ENCODE data around the gene ZNF469. TPM values are rescaled to one million over a fixed set of nuclear protein-coding genes. Genes with fewer than 3 reads are reported as not detected.

Gene ZNF469
- total and polyA plus RNA-seq, 4 donors: 0.38 to 5.2 (median 1.2) TPM

DNA sequence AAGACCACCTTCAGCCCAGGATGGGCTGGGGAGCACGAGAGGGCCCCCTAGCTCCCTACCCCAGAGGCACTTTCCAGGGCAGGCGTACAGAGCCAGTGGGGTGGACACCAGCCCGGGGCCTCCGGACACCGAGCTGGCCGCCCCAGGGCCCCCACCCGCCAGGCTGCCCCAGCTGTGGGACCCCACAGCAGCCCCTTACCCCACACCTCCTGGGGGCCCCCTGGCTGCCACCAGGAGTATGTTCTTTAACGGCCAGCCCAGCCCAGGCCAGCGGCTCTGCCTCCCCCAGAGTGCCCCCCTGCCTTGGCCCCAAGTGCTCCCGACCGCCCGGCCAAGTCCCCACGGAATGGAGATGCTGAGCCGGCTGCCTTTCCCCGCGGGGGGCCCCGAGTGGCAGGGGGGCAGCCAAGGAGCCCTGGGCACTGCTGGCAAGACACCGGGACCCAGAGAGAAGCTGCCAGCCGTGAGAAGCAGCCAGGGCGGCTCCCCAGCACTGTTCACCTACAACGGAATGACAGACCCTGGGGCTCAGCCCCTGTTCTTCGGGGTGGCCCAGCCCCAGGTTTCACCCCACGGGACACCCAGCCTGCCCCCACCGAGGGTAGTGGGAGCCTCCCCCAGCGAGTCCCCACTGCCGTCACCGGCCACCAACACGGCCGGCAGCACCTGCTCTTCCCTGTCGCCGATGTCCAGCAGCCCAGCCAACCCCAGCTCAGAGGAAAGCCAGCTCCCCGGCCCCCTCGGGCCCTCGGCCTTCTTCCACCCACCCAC, 46.0 kb downstream of the ZNF469 start:
- Histone ChIP-seq H3K27me3 (ENCODE audit: control insufficient read depth in 1 of 2, insufficient read depth in 2 of 2, low read length in 1 of 2) (no peaks in the 10 kb centered on the region), H3K4me3 (ENCODE audit: low read length in 2 of 2) (no peak overlapping the region), H3K9me3 (ENCODE audit: control insufficient read depth, low read length) (no peaks in the 10 kb centered on the region), H3K4me1 (ENCODE audit: control insufficient read depth in 1 of 2, insufficient read depth in 2 of 2, low read length in 2 of 2) (no peaks in the 10 kb centered on the region), H3K36me3 (ENCODE audit: control insufficient read depth in 1 of 2, insufficient read depth in 2 of 2, low read length in 1 of 2) (no peaks in the 10 kb centered on the region), H3K27ac (ENCODE audit: low read depth in 1 of 2, low read length in 2 of 2) (no peak overlapping the region)
- DNase-seq (no peak), ATAC-seq (ENCODE audit: low FRiP score) (no peak)
- WGBS, 2 donors: 67 to 74% methylated on average over 28 to 34 of the region's 34 CpGs
- intact Hi-C loops (cut with DNase I): no loop called here

DNA sequence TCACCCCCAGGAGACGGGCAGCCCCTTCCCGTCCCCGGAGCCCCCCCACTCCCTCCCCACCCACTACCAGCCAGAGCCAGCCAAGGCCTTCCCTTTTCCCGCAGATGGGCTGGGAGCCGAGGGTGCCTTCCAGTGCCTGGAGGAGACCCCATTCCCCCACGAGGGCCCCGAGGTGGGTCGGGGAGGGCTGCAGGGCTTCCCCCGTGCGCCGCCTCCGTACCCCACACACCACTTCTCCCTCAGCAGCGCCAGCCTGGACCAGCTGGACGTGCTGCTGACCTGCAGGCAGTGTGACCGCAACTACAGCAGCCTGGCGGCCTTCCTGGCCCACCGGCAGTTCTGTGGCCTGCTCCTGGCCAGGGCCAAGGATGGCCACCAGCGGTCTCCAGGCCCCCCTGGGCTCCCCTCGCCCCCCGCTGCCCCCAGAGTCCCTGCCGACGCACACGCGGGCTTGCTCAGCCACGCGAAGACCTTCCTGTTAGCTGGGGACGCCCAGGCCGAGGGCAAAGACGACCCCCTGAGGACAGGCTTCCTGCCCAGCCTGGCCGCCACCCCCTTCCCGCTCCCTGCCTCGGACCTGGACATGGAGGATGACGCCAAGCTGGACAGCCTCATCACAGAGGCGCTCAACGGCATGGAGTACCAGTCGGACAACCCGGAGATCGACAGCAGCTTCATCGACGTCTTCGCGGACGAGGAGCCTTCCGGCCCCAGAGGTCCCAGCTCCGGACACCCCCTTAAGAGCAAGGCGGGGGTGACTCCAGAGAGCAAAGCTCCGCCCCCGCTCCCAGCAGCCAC, 46.8 kb downstream of the ZNF469 start:
- WGBS, 2 donors: 80 to 84% methylated on average over 45 to 48 of the region's 48 CpGs
- no peaks in the 10 kb centered on the region for H3K36me3 ChIP-seq (ENCODE audit: control insufficient read depth in 1 of 2, insufficient read depth in 2 of 2, low read length in 1 of 2)
- DNase-seq (no peak), ATAC-seq (ENCODE audit: low FRiP score) (no peak)
- no peaks in the 10 kb centered on the region for H3K9me3 ChIP-seq (ENCODE audit: control insufficient read depth, low read length)
- H3K27ac ChIP-seq (ENCODE audit: low read depth in 1 of 2, low read length in 2 of 2): no peak overlapping the region
- intact Hi-C loops (cut with DNase I): loop anchor here in 1 of 2 donors (10.0 kb wide), 1 partner anchor 445 kb away; no protein-coding TSS in a partner anchor
- H3K27me3 ChIP-seq (ENCODE audit: control insufficient read depth in 1 of 2, insufficient read depth in 2 of 2, low read length in 1 of 2): no peaks in the 10 kb centered on the region
- no peak overlapping the region for H3K4me3 ChIP-seq (ENCODE audit: low read length in 2 of 2)
- no peaks in the 10 kb centered on the region for H3K4me1 ChIP-seq (ENCODE audit: control insufficient read depth in 1 of 2, insufficient read depth in 2 of 2, low read length in 2 of 2)

DNA sequence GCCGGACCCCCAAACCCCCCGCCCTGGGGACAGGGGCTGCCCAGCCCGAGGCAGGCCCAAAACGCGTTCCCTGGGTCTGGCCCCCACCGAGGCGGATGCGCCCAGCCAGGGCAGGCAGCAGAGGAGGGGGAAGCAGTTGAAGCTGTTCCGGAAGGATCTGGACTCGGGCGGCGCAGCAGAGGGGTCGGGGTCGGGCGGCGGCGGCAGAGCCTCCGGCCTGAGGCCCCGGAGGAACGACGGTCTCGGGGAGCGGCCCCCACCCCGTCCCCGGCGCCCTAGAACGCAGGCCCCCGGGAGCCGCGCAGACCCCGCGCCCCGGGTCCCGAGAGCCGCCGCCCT, 47.4 kb downstream of the ZNF469 start:
- 9% methylated on average over 36 of the region's 36 CpGs; no CpG with 5 or more reads in 1 of the 2 donors for WGBS, 2 donors
- H3K27me3 ChIP-seq (ENCODE audit: control insufficient read depth in 1 of 2, insufficient read depth in 2 of 2, low read length in 1 of 2): no peaks in the 10 kb centered on the region
- ATAC-seq (ENCODE audit: low FRiP score): no peak
- no peaks in the 10 kb centered on the region for H3K4me1 ChIP-seq (ENCODE audit: control insufficient read depth in 1 of 2, insufficient read depth in 2 of 2, low read length in 2 of 2)
- no peaks in the 10 kb centered on the region for H3K36me3 ChIP-seq (ENCODE audit: control insufficient read depth in 1 of 2, insufficient read depth in 2 of 2, low read length in 1 of 2)
- no peak overlapping the region for H3K4me3 ChIP-seq (ENCODE audit: low read length in 2 of 2)
- no peak for DNase-seq
- intact Hi-C loops (cut with DNase I): loop anchor here in 1 of 2 donors (10.0 kb wide), 1 partner anchor 445 kb away; no protein-coding TSS in a partner anchor
- H3K27ac ChIP-seq (ENCODE audit: low read depth in 1 of 2, low read length in 2 of 2): no peak overlapping the region
- H3K9me3 ChIP-seq (ENCODE audit: control insufficient read depth, low read length): no peaks in the 10 kb centered on the region

DNA sequence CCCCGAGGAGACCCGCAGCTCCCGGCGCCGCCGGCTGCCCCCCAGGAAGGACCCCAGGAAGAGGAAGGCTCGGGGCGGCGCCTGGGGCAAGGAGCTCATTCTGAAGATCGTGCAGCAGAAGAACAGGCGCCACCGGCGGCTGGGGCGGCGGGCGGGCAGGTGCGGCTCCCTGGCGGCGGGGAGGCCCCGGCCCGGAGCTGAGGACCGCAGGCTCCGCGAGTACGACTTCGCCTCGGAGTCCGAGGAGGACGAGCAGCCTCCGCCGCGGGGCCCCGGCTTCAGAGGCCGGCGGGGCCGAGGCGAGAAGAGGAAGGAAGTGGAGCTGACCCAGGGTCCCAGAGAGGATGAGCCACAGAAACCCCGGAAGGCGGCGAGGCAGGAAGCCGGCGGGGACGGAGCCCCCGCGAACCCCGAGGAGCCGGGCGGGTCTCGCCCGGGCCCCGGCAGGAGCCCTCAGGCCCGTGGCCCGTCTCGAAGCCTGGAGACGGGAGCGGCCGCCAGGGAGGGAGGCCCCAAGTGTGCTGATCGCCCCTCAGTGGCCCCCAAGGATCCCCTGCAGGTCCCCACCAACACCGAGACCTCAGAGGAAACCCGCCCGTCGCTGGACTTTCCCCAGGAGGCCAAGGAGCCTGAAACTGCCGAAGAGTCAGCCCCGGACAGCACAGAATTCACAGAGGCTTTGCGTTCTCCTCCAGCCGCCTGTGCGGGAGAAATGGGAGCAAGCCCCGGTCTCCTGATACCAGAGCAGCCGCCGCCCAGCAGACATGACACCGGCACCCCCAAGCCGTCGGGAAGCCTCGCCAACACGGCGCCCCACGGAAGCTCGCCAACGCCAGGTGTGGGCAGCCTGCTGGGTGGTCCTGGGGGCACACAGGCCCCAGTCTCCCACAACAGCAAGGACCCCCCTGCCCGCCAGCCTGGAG, 48.0 kb downstream of the ZNF469 start:
- intact Hi-C loops (cut with DNase I): loop anchor here in 1 of 2 donors (10.0 kb wide), 1 partner anchor 446 kb away; no protein-coding TSS in a partner anchor
- Histone ChIP-seq H3K27me3 (ENCODE audit: control insufficient read depth in 1 of 2, insufficient read depth in 2 of 2, low read length in 1 of 2) (no peaks in the 10 kb centered on the region), H3K27ac (ENCODE audit: low read depth in 1 of 2, low read length in 2 of 2) (no peak overlapping the region), H3K36me3 (ENCODE audit: control insufficient read depth in 1 of 2, insufficient read depth in 2 of 2, low read length in 1 of 2) (no peaks in the 10 kb centered on the region), H3K4me1 (ENCODE audit: control insufficient read depth in 1 of 2, insufficient read depth in 2 of 2, low read length in 2 of 2) (no peaks in the 10 kb centered on the region), H3K9me3 (ENCODE audit: control insufficient read depth, low read length) (no peaks in the 10 kb centered on the region), H3K4me3 (ENCODE audit: low read length in 2 of 2) (no peak overlapping the region)
- WGBS, 2 donors: 25 to 27% methylated on average over 57 to 80 of the region's 80 CpGs
- DNase-seq (no peak), ATAC-seq (ENCODE audit: low FRiP score) (no peak)

DNA sequence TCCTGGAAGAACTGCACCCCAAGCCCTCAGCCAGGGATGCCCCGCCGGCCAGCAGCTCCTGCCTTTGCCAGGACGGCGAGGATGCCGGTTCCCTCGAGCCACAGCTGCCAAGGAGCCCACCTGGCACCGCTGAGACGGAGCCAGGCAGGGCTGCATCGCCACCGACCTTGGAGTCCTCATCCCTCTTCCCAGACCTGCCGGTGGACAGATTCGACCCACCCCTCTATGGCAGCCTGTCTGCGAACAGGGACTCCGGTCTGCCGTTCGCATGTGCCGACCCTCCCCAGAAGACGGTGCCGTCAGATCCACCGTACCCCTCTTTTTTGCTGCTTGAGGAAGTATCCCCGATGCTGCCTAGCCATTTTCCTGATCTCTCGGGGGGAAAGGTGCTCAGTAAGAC, 48.9 kb downstream of the ZNF469 start:
- Histone ChIP-seq H3K4me1 (ENCODE audit: control insufficient read depth in 1 of 2, insufficient read depth in 2 of 2, low read length in 2 of 2) (no peaks in the 10 kb centered on the region), H3K36me3 (ENCODE audit: control insufficient read depth in 1 of 2, insufficient read depth in 2 of 2, low read length in 1 of 2) (no peaks in the 10 kb centered on the region), H3K27ac (ENCODE audit: low read depth in 1 of 2, low read length in 2 of 2) (no peak overlapping the region), H3K4me3 (ENCODE audit: low read length in 2 of 2) (no peak overlapping the region), H3K27me3 (ENCODE audit: control insufficient read depth in 1 of 2, insufficient read depth in 2 of 2, low read length in 1 of 2) (no peaks in the 10 kb centered on the region), H3K9me3 (ENCODE audit: control insufficient read depth, low read length) (no peaks in the 10 kb centered on the region)
- WGBS, 2 donors: 92 to 93% methylated on average over 22 of the region's 22 CpGs
- intact Hi-C loops (cut with DNase I): loop anchor here in 1 of 2 donors (10.0 kb wide), 1 partner anchor 447 kb away; no protein-coding TSS in a partner anchor
- ATAC-seq (ENCODE audit: low FRiP score) (no peak), DNase-seq (no peak)

DNA sequence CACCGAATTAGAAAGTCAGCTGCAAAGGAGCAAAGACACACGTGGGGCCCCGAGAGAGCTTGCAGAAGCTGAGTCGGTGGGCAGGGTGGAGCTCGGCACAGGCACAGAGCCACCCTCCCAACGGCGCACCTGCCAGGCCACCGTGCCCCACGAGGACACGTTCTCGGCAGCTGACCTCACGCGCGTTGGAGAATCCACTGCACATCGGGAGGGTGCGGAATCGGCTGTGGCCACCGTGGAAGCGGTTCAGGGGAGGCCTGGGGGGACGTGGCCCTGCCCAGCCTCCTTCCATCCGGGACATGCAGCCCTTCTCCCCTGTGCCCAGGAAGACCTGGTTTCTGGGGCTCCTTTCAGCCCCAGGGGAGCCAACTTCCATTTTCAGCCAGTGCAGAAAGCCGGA, 49.4 kb downstream of the ZNF469 start:
- 95 to 97% methylated on average over 22 of the region's 22 CpGs for WGBS, 2 donors
- H3K27me3 ChIP-seq (ENCODE audit: control insufficient read depth in 1 of 2, insufficient read depth in 2 of 2, low read length in 1 of 2): no peaks in the 10 kb centered on the region

More for the DNA sequence above, 49.4 kb downstream of the ZNF469 start:
- ATAC-seq (ENCODE audit: low FRiP score) (no peak), DNase-seq (no peak)
- H3K4me1 ChIP-seq (ENCODE audit: control insufficient read depth in 1 of 2, insufficient read depth in 2 of 2, low read length in 2 of 2): no peaks in the 10 kb centered on the region
- no peaks in the 10 kb centered on the region for H3K9me3 ChIP-seq (ENCODE audit: control insufficient read depth, low read length)
- no peaks in the 10 kb centered on the region for H3K36me3 ChIP-seq (ENCODE audit: control insufficient read depth in 1 of 2, insufficient read depth in 2 of 2, low read length in 1 of 2)
- intact Hi-C loops (cut with DNase I): loop anchor here in 1 of 2 donors (10.0 kb wide), 1 partner anchor 447 kb away; no protein-coding TSS in a partner anchor
- no peak overlapping the region for H3K27ac ChIP-seq (ENCODE audit: low read depth in 1 of 2, low read length in 2 of 2)
- H3K4me3 ChIP-seq (ENCODE audit: low read length in 2 of 2): no peak overlapping the region
